ENCODE results near the gene CAVIN2. TPM values are rescaled to one million over a fixed set of nuclear protein-coding genes. Genes with fewer than 3 reads are reported as not detected.

The CAVIN2 gene
- total RNA-seq, 2 experiments from 2014 or later: not detected

DNA sequence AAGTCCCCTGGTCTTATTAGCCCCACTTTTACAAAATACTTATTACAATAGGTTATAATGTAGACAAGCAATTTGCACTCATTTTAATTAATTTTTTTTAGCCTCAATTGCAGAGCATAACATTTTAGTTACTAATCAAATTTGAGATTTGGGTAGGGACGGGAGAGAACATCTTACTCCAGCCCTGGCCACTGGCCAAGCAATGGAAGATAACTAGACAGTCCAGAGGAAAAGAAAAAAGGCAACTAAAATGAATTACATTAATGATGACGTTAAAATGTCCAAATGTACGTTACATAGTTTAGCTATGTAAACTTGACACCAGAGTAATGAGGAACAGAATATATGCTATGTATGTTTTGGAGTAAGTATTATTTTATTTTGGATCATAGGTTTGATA is 11.0 kb upstream of the CAVIN2 start:
- H3K27ac Mint-ChIP-seq: no peak overlapping the region
- no peak for ATAC-seq
- H3K4me3 Mint-ChIP-seq: no peak overlapping the region
- no peaks in the 10 kb centered on the region for H3K9me3 Mint-ChIP-seq (ENCODE audit: low read depth)
- H3K4me1 Mint-ChIP-seq: no peaks in the 10 kb centered on the region
- DNase-seq: no peak
- no peaks in the 10 kb centered on the region for H3K36me3 Mint-ChIP-seq
- H3K27me3 Mint-ChIP-seq: peaks cover 17% of the 10 kb centered on the region
- CTCF ChIA-PET: no interaction called here

DNA sequence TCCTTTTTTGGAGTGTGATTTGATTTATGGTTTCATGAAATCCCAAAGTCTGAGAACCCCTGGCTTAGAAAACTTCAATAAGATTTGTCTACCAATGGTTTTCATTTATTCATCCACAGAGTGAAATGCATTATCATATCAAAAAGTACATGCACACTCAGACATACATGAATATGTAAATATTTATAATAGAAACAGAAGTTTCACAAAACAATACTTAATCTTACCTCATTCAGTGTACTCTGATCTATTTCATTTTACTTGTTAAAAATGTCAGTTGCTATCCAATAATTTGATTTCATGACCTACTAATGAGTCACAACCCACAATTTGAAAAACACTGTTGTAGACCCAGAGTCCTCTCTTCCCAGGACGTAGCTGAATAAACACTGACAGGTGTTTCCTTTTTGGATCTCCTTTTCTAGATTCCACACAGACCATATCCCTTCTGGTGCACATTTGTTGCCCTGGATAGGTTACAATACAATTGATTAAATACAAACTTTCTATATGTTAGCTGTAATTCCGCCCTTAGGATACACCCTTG is 10.4 kb upstream of the CAVIN2 start:
- CTCF ChIA-PET: no interaction called here
- no peak overlapping the region for H3K4me3 Mint-ChIP-seq
- ATAC-seq: no peak

DNA sequence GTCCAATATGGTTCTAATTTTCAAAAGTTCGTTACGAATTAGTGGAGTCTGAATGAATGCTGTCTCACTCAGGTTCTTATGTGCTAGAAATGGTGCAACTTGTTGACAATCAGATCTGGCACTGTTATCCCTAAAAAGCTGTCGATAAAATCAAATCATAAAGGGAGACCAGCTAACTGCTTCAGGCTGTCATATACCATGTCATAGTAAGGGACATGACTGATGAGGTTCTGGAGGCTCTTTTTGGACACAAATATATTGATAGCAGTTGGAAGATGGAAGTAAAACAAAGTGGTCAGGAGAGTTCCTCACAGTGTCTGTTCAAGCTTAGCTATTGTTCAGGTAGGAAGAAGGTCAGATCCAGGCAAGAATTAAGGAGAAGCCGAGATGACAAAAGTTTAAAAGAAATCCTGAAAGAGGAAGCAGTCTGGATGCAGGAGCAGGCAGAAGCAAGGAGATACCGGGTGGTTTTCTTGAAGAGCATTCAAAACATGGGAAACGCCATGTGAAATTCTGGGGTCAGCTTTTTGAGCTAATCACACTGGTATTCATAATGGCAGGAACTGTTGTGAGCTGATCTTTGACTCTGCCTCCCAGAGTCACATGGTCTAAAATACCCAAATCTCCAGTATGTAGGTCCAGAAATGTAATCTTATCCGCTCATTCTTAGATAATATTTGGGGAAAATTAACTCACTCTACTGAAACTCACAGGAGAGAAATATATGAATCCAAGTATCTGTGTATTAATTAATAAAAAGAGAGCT is 9.4 kb upstream of the CAVIN2 start:
- H3K4me1 Mint-ChIP-seq: no peaks in the 10 kb centered on the region
- no peaks in the 10 kb centered on the region for H3K36me3 Mint-ChIP-seq
- H3K27ac Mint-ChIP-seq: no peak overlapping the region
- ATAC-seq (no peak), DNase-seq (no peak)
- CTCF ChIA-PET: no interaction called here
- no peak overlapping the region for H3K4me3 Mint-ChIP-seq
- peaks cover 31% of the 10 kb centered on the region for H3K27me3 Mint-ChIP-seq
- no peaks in the 10 kb centered on the region for H3K9me3 Mint-ChIP-seq (ENCODE audit: low read depth)

More for the DNA sequence above, 10.4 kb upstream of the CAVIN2 start:
- H3K9me3 Mint-ChIP-seq (ENCODE audit: low read depth): no peaks in the 10 kb centered on the region
- H3K27ac Mint-ChIP-seq: no peak overlapping the region
- H3K4me1 Mint-ChIP-seq: no peaks in the 10 kb centered on the region
- peaks cover 21% of the 10 kb centered on the region for H3K27me3 Mint-ChIP-seq
- H3K36me3 Mint-ChIP-seq: no peaks in the 10 kb centered on the region
- no peak for DNase-seq

DNA sequence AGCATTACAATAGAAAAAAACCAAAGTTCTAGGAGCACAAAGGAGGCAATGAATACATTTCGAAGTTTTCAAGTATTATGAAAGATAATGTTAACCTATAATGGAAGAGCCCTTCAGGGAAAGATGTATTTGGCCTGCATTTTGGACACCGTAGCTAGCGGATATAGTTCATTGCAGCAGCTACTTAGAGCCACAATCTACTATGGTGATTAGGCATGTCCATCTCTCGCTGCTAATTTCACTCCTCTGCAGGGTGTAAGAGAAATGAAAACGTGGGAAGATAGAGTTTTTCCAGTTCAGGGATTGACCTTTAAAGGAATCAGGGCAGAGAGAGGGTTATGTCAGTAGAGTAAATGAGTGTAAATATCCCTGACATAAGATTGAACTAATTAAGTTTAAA is 8.5 kb upstream of the CAVIN2 start:
- CTCF ChIA-PET: no interaction called here
- ATAC-seq (no peak), DNase-seq (no peak)
- peaks cover 36% of the 10 kb centered on the region for H3K27me3 Mint-ChIP-seq
- no peak overlapping the region for H3K27ac Mint-ChIP-seq
- H3K4me1 Mint-ChIP-seq: no peaks in the 10 kb centered on the region
- H3K9me3 Mint-ChIP-seq (ENCODE audit: low read depth): no peaks in the 10 kb centered on the region
- no peaks in the 10 kb centered on the region for H3K36me3 Mint-ChIP-seq
- H3K4me3 Mint-ChIP-seq: no peak overlapping the region

DNA sequence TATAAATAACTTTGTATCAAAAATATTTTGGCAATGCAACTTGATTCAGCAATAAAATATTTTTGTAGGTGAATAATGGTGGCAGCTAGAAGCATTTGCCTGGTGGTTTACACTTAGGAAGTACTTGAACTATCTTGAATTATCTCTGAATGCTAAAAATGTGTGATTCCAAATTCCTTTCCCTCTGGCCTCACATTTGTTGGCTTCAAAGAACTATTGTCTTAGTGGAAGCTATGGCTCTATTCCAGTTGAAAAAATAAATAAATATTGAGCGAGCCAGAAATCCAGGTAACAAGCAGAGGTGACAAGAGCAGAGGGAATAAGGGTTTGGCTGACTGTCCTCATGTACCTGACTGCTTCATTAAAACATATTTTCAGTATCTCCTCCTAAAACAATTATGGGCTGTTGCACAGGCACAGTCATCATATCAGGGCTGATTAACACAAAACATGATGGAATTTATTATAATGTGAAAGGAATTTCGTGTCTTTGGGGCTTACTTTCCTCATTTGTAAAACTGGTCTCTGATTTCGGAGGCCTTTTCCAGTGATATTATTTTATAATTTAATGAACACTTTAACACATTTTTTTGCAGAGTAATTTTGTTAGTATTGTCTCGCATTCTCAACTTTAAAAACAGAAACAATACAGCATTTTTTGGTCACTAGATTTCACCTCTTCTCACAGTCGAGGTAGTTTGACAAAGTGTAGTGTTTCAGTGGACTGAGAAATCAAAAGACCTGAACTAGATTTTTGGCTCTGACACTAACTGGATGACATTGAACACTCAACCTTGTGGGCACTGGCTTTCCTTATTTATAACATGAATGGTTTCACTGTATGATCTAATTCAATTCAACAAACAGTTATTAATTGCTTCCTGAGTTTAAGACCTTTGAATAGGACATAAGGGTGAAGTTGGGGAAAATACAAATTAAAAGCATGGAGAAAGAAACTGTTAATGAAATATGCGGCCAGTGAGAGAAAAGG is 7.8 kb upstream of the CAVIN2 start:
- no peak overlapping the region for H3K27ac Mint-ChIP-seq
- H3K27me3 Mint-ChIP-seq: peaks cover 40% of the 10 kb centered on the region
- no peaks in the 10 kb centered on the region for H3K36me3 Mint-ChIP-seq
- H3K4me1 Mint-ChIP-seq: no peaks in the 10 kb centered on the region
- DNase-seq (no peak), ATAC-seq (no peak)
- CTCF ChIA-PET: no interaction called here
- H3K9me3 Mint-ChIP-seq (ENCODE audit: low read depth): no peaks in the 10 kb centered on the region
- no peak overlapping the region for H3K4me3 Mint-ChIP-seq

DNA sequence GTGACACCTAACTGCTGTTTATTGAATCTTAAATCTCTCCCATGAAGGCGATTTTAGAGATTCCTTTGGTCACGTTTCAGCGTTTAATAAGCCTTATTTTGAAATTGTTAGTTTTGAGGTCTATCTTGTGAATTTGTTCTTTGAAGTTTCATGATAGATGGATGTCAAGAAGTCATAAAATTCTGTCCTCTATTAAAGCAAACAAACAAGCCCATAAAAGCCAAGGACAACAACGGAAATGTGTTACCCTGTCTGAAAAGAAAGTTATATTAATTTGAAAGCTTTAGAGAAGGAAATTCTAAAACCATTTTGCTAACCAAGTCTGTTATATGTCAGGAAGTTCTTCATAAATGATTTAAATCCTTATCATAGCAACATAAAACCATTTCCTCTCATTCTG is 7.0 kb upstream of the CAVIN2 start:
- Mint-ChIP-seq H3K27ac (no peak overlapping the region), H3K36me3 (no peaks in the 10 kb centered on the region), H3K4me3 (no peak overlapping the region), H3K4me1 (no peaks in the 10 kb centered on the region), H3K9me3 (ENCODE audit: low read depth) (no peaks in the 10 kb centered on the region), H3K27me3 (peaks cover 41% of the 10 kb centered on the region)
- DNase-seq: no peak
- CTCF ChIA-PET: no interaction called here
- no peak for ATAC-seq

DNA sequence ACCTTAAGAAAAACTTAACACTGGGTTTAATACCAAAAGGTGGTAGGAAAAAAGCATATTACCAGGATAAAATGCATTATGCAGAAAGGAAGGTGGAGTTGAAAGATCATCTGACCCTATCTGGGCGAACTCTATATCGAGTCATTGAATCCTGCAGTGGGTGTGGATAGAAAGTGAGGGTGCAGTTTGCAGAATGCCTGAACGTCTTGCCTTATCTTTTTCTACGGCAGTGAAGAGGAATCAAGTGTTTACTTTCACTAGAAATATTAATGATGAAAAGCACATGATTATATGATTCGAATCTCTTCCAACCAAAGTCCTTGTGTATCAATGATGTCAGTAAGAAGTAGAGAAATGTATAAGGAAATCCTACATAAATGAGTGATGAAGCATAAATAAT is 4.3 kb upstream of the CAVIN2 start:
- Mint-ChIP-seq H3K36me3 (no peaks in the 10 kb centered on the region), H3K27me3 (peaks cover 65% of the 10 kb centered on the region), H3K4me3 (no peak overlapping the region), H3K9me3 (ENCODE audit: low read depth) (no peaks in the 10 kb centered on the region), H3K4me1 (peaks cover under 1% of the 10 kb centered on the region), H3K27ac (no peak overlapping the region)
- CTCF ChIA-PET: no interaction called here
- no peak for ATAC-seq
- DNase-seq: no peak

DNA sequence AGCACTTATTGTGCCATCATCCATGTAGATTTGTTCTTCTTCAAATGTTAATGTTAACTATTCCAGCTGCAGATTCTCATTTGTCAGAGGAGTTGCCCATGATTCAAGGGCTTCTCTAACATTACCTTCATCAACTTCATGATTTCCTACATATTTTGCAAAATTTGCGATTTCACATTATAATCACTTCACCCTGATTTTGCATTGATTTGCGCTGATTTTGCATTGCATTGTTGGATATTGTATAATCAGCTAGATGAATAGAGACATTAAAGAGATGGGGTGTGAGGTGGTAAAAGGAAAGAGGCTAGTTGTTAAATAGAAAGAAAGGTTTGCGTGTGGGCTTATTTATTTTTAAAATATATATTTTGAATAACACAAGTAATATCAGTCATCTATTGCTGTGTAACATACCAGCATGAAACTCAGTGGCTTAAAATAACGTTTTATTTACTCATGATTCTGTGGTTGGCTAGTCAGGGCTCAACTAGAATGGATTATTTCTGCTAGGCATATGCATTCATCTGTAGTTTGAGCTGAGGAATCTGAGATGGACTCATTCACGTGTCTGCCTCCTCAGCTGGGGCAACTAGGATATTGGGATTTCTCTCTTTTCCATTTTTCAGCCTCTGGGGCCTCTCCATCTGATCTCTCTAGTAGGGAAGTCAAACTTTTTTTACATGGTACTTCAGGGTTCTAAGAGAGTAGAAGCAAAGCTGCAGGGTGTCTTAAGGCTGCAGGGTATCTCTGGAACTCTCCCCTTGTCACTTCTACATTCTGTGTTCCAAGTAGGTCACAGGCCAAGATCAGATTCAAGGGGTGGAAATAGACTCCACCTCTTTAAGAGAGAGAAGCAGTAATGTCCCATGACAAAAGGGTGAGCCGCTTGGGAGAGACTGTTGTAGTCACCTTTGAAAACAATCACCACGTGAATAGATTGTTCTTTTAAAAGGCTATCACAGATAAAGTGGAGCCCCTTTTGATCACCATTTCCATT is 2.2 kb upstream of the CAVIN2 start:
- DNase-seq (no peak), ATAC-seq (no peak)
- H3K9me3 Mint-ChIP-seq (ENCODE audit: low read depth): no peaks in the 10 kb centered on the region
- no peak overlapping the region for H3K4me3 Mint-ChIP-seq
- H3K27me3 Mint-ChIP-seq: peaks cover 81% of the 10 kb centered on the region
- CTCF ChIA-PET: no interaction called here
- peaks cover 2% of the 10 kb centered on the region for H3K4me1 Mint-ChIP-seq
- H3K36me3 Mint-ChIP-seq: no peaks in the 10 kb centered on the region
- H3K27ac Mint-ChIP-seq: no peak overlapping the region

DNA sequence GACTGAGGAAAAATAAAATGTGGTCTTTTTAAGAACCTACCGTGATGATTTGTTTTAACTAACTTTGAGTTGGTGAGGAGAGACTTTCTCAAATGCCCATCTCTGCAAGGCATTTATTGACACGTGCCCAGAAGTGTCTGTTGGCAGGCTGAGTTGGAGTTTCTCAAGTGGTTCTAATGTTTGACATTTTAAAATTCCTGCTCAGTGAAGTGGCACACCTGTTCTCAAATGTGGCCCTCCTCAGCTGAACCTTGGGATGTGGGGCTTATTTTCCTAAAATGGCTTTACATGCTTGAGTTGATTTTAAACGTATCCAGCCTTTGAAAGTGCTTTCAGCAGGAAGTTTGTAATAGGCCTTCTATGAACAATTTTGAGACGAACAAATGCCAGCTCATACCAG is 876 bp upstream of the CAVIN2 start:
- DNase-seq (no peak), ATAC-seq (no peak)
- peaks cover 78% of the 10 kb centered on the region for H3K27me3 Mint-ChIP-seq
- no peak overlapping the region for H3K4me3 Mint-ChIP-seq
- no peaks in the 10 kb centered on the region for H3K36me3 Mint-ChIP-seq
- no peak overlapping the region for H3K27ac Mint-ChIP-seq
- H3K9me3 Mint-ChIP-seq (ENCODE audit: low read depth): no peaks in the 10 kb centered on the region
- CTCF ChIA-PET: no interaction called here
- peaks cover 2% of the 10 kb centered on the region for H3K4me1 Mint-ChIP-seq

DNA sequence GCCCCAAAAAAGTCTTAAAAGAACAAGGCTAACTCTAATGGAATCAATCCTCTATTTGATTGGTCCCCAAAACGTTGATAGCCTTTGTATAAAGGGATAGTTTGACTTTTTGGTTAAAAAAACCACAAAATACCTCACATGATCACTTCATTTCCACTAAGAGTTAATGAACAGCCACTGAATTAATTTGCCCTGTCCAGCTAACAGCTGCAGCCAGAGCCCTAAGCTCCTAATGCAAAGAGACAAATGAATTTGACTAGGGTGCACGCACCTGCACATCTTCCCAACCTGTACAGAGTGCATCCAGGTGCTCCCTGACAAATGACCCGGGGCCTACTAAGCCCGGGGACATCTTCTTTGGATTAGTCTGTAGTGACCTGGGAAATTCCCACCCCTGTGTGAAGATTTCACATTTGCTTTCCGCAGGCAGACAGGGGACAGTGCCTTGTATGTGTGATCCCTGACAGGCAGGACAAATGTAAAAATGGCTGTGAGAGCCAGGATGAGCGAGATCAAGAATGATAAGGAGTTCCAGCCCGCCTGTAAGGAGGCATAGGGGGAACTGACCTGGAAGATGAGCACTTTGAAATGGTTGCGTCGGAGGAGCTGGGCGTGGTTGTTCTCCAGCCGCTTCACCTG is 893 bp downstream of the CAVIN2 start:
- CTCF ChIA-PET: no interaction called here
- H3K27ac Mint-ChIP-seq: no peak overlapping the region
- peaks cover 71% of the 10 kb centered on the region for H3K27me3 Mint-ChIP-seq
- no peak for DNase-seq
- no peak overlapping the region for H3K4me3 Mint-ChIP-seq
- H3K4me1 Mint-ChIP-seq: peaks cover 2% of the 10 kb centered on the region
- no peaks in the 10 kb centered on the region for H3K36me3 Mint-ChIP-seq
- H3K9me3 Mint-ChIP-seq (ENCODE audit: low read depth): no peaks in the 10 kb centered on the region
- no peak for ATAC-seq

DNA sequence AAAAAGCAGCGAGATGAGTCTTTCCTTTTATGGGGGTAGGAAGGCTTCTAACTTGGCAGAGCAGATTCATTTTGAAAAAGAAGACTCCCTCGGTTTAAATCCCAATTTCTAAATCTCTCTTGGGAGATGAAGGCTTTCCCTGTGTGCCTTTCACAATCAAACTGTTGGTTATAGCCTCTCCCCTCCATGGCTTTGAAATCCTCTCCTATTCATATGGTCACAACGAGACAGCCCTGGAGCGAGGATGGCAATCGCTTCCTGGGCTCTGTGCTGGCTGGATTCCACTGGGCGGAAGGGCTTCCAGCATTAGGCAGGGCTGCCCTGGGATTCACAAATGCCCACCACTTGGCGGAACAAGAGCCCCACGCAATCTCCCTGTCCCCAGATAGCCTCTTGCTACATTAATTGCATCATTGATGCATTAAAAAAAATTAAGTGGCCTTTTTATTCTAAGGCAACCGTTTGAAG is 1.6 kb downstream of the CAVIN2 start:
- no peaks in the 10 kb centered on the region for H3K36me3 Mint-ChIP-seq
- CTCF ChIA-PET: no interaction called here
- no peak overlapping the region for H3K27ac Mint-ChIP-seq
- H3K4me1 Mint-ChIP-seq: peaks cover 2% of the 10 kb centered on the region
- peaks cover 74% of the 10 kb centered on the region for H3K27me3 Mint-ChIP-seq
- H3K9me3 Mint-ChIP-seq (ENCODE audit: low read depth): no peaks in the 10 kb centered on the region
- DNase-seq (no peak), ATAC-seq (no peak)
- H3K4me3 Mint-ChIP-seq: no peak overlapping the region

DNA sequence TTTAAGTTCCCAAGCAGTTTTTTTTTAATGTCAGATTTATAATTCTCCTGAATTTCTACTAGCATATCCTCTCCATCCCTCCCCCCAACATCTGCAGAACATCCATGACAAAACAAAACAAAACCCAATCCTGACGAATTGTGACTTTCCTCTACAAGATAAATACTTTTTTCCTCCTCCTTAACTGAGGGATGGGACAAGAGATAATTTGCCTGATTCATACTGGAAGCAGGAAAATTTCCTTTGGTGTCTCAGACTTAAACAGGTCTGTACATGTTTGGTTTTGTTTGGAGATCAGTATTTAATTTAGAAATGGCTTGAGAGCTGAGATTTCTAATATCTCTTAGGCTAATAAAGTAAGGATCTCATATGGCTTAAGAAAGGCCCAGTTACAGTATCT is 2.2 kb downstream of the CAVIN2 start:
- ATAC-seq (no peak), DNase-seq (no peak)
- CTCF ChIA-PET: no interaction called here
- no peaks in the 10 kb centered on the region for H3K36me3 Mint-ChIP-seq
- H3K9me3 Mint-ChIP-seq (ENCODE audit: low read depth): no peaks in the 10 kb centered on the region
- H3K27me3 Mint-ChIP-seq: peaks cover 71% of the 10 kb centered on the region
- peaks cover 2% of the 10 kb centered on the region for H3K4me1 Mint-ChIP-seq
- no peak overlapping the region for H3K4me3 Mint-ChIP-seq
- no peak overlapping the region for H3K27ac Mint-ChIP-seq

All from activated CD8-positive, alpha-beta memory T cell treated with anti-CD3 and anti-CD28 coated beads, Interleukin-2, amount 10 ng/mL, durations not matched to agents 7 days and 5 days (primary cell).